AG04449 (cell line): ENCODE results near the gene JAKMIP1.

Source experiments
- CTCF ChIA-PET: fragments of 350-600 bp; formaldehyde crosslinking; extraction: SDS; loops from one replicate; lab custom pipeline; 2021; ENCODE audit warnings: antibody characterized with exemption; lab: Yijun Ruan, JAX
- POLR2A ChIA-PET: fragments of 400-600, 350-600 bp; formaldehyde crosslinking; extraction: SDS; loops from one replicate; lab custom pipeline; 2020; ENCODE audit warnings: antibody characterized with exemption, inconsistent platforms; lab: Yijun Ruan, JAX
- DNase-seq: peaks from one replicate; pipeline ENCODE4 v3.0.0-alpha.2; 2010; ENCODE audit warnings: low read depth, low spot score
- H3K4me3 ChIP-seq: 2 replicates; pipeline ENCODE4 v1.5.1; 2011; ENCODE audit warnings: low read depth, mild to moderate bottlenecking, control low read depth, low read length
- TF ChIP-seq, protein P1 (sequence below): IDR thresholded peaks from one replicate; pipeline ENCODE4 v1.5.1; 2011; ENCODE audit warnings: mild to moderate bottlenecking, moderate library complexity, low read length, control low read depth, inconsistent platforms; ENCODE audit not compliant: insufficient read depth; ENCODE audit errors: missing control alignments

JAKMIP1 gene

DNA sequence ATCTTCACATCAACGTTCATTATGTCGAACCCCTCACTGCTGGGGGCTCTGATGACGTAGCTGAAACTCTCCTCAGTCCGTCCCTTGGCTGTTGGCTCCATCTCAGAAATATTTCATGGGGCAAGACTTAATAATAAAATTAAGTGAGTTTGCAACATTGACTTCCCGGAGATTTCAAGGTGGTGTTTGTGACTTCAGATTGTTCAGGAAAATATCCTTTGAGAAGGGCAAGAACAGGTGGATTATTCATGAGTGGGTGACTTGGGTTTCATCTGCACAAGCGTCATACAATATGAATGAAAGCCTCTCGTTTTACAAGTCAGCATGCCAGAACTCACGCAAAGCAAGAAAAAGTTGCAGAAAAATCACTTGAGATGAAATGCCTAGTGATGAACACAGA is 182.0 kb downstream of the JAKMIP1 start, which contains the start of gene C4orf50:
Gene C4orf50 (minus strand): TSS at position 101 of the 400 bp plus-strand sequence.
- no peak for DNase-seq
- POLR2A ChIA-PET: no interaction called here
- TF ChIP-seq, protein P1, sequence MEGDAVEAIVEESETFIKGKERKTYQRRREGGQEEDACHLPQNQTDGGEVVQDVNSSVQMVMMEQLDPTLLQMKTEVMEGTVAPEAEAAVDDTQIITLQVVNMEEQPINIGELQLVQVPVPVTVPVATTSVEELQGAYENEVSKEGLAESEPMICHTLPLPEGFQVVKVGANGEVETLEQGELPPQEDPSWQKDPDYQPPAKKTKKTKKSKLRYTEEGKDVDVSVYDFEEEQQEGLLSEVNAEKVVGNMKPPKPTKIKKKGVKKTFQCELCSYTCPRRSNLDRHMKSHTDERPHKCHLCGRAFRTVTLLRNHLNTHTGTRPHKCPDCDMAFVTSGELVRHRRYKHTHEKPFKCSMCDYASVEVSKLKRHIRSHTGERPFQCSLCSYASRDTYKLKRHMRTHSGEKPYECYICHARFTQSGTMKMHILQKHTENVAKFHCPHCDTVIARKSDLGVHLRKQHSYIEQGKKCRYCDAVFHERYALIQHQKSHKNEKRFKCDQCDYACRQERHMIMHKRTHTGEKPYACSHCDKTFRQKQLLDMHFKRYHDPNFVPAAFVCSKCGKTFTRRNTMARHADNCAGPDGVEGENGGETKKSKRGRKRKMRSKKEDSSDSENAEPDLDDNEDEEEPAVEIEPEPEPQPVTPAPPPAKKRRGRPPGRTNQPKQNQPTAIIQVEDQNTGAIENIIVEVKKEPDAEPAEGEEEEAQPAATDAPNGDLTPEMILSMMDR: no peak
- CTCF ChIA-PET: interaction anchor here (1.0 to 2.4 kb wide), 3 partner anchors 9 to 20 kb away, joined by 3 to 13 read pairs (median 10); no protein-coding TSS in a partner anchor
- H3K4me3 ChIP-seq: no peak within 1 kb of the TSS

DNA sequence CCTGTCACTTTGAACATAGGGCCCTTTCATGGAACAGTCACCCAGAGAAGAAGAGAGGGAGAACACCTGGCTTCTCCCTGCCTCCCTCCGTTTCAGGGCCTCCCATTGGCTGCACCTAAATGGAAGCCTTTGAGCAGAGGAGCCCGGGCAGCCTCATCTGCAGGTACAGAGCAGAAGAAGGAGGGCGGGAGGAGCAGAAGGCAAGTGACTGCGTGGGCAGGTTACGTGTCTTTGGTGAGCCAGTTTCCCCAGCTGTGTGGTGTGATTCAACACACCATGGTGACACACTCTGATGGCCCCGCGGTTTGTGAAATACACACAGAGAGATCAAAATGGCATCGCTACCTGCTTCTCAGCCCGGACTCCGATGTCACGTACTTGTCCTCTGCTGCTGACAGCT is 182.5 kb downstream of the JAKMIP1 start:
- POLR2A ChIA-PET: no interaction called here
- TF ChIP-seq, protein P1: no peak
- H3K4me3 ChIP-seq: no peak overlapping the region
- DNase-seq: no peak
- CTCF ChIA-PET: interaction anchor here (2.4 kb wide), 1 partner anchor 19 kb away, joined by 13 read pairs; no protein-coding TSS in a partner anchor

DNA sequence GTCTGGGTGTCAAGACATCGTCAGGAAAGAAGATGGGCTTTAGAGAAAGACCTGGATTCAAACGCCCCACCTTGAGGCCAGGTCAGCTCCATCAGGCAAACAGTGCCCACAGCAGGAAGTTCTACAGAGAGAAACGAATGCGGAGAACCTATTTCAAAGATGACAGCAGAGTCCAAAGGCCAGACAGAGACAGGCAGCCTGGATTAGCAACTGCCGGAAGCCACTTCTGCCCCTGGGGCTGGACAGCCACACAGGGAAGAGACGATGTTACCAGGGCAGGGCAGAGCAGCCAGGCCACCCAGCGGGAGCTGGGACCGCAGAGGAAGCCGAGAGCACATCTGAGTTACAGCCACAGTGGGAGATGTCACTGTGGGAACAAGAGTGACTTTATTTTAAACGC is 183.3 kb downstream of the JAKMIP1 start:
- no peak for DNase-seq
- ChIA-PET POLR2A (no interaction called here), CTCF (interaction anchor here (2.4 kb wide), 1 partner anchor 18 kb away, joined by 13 read pairs; no protein-coding TSS in a partner anchor)
- TF ChIP-seq, protein P1: no peak
- no peak overlapping the region for H3K4me3 ChIP-seq

DNA sequence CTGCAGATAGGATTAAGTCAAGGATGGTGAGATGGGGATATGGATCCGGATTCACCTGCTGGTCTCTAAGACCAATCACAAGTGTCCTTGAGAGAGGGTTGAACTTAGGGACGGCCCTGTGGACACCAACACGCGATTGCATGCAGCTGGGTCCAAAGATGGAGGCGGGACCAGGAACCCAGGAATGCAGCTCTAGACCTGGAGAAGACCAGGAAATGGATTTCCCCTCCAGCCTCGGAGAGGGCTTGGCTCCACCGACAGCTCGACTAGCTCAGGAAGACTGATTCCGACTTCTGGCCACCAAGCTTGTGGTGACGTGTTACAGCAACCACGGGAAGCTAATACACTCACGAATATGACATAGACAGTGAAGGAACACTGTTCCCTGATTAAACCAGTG is 186.8 kb downstream of the JAKMIP1 start:
- ChIA-PET POLR2A (no interaction called here), CTCF (interaction anchor here (0.9 kb wide), 1 partner anchor 15 kb away, joined by 4 read pairs; no protein-coding TSS in a partner anchor)
- no peak overlapping the region for H3K4me3 ChIP-seq
- no peak for DNase-seq
- TF ChIP-seq, protein P1: no peak

DNA sequence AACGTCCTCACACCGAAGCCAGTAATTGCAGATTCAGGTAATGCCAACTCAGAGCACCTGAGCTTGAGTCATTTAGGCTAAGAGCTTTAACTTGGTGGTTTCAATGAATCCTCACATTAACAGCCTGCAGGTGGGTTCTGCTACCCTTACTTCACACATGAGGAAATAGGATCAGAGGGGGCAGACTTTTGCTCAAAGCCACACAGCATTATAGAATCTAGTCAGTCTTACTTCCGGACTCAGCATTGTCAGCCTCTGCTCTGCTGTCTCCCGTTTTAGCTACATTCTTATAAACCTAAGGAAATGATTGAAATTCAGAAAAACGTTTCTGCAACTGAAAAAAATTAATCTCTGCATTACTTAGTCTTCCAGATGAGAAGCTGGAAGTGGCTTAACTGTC is 188.1 kb downstream of the JAKMIP1 start:
- CTCF ChIA-PET: interaction anchor here (1.4 to 2.4 kb wide), 3 partner anchors 8 to 14 kb away, joined by 5 to 7 read pairs (median 5); no protein-coding TSS in a partner anchor
- POLR2A ChIA-PET: no interaction called here

DNA sequence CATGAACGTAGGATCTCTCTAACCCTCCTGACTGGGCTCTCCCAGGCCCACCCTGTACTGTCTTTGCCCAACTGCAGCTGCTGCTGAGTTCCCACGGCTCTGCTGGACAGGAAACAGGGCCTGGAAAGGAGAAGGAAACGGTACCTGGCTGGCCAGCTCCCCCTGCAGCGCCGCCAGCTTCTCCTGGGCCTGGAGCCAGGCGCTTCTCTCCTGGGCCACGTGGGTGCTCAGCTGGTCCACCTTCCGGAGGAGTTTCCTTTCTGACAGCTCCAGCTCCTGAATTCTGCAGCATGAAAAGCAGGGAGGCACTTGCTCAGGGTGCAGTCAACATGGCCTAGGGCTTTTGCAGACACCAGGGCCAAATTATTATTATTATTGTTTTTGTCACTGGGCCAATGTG is 188.7 kb downstream of the JAKMIP1 start:
- no peak overlapping the region for H3K4me3 ChIP-seq
- DNase-seq: no peak
- CTCF ChIA-PET: interaction anchor here (1.4 to 2.4 kb wide), 3 partner anchors 8 to 13 kb away, joined by 5 to 7 read pairs (median 5); no protein-coding TSS in a partner anchor
- TF ChIP-seq, protein P1: no peak
- POLR2A ChIA-PET: no interaction called here

More for the DNA sequence above, 188.1 kb downstream of the JAKMIP1 start:
- TF ChIP-seq, protein P1: no peak
- DNase-seq: no peak
- H3K4me3 ChIP-seq: no peak overlapping the region
